UCSD-AML1 (cell line): ENCODE measurements around the gene BSN.

Source experiments
- DNase-seq: peaks from one replicate; lab custom pipeline; 2025; ENCODE audit not compliant: unreplicated experiment; lab: John Stamatoyannopoulos, UW

Gene BSN

GRCh38 chr3:49711489-49711888 lies 157.2 kb downstream of the BSN start:
- DNase-seq, result no peak

- DNase-seq, result no peak
Observed at GRCh38 chr3:49712166-49712565, 157.9 kb downstream of the BSN start.

- no peak for DNase-seq
Observed at GRCh38 chr3:49712631-49713317, 158.5 kb downstream of the BSN start.

GRCh38 chr3:49713336-49714105 lies 159.2 kb downstream of the BSN start:
- no peak for DNase-seq

GRCh38 chr3:49714728-49715550 lies 160.7 kb downstream of the BSN start:
- DNase-seq, result no peak

GRCh38 chr3:49715611-49716121 lies 161.4 kb downstream of the BSN start:
- DNase-seq, result no peak

GRCh38 chr3:49716169-49716568 lies 161.9 kb downstream of the BSN start:
- no peak for DNase-seq

GRCh38 chr3:49716691-49717210 lies 162.5 kb downstream of the BSN start:
- no peak for DNase-seq

GRCh38 chr3:49717211-49717958 lies 163.1 kb downstream of the BSN start:
- no peak for DNase-seq

GRCh38 chr3:49717959-49718857 lies 163.9 kb downstream of the BSN start:
- no peak for DNase-seq

- no peak for DNase-seq
Observed at GRCh38 chr3:49718858-49719213, 164.6 kb downstream of the BSN start.

GRCh38 chr3:49719214-49719884 lies 165.1 kb downstream of the BSN start, which contains the start of gene AMIGO3:
TSS of gene AMIGO3 (minus strand) at chr3:49719684. CDS start at chr3:49719465, 219 bp downstream.
- peak; percentile 84 for DNase-seq
